HG03196 (cell line): ENCODE measurements around the gene SLC7A11.
"Not testable (repeated sequence)": the region's sequence is repeated elsewhere in the genome, so short reads cannot be mapped to it uniquely, and the experiment has no call there.

Experiments
- ATAC-seq: cut with Tn5 transposase; IDR thresholded peaks from one replicate; pipeline ENCODE4 v1.9.1; 2021; ENCODE audit not compliant: unreplicated experiment

SLC7A11 gene

DNA sequence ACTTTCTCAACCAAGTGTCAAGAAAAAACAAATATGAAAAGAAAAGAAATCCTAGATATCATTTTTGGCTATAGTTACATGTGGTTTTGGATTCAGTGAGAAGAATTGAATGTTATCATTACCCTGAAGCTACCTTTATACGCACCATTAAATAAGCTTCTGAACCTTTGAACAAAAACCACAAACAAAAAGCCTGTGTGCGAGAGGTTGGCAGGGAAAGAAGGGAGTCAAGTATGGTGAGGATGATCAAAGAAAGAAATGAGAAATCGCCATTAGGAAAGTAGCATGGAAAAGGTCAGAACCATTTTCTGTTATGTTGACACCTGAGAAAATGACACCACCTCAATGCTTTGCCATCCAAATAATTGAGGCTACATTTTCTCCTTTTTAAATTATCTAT is 1.2 kb upstream of the SLC7A11 start:
- ATAC-seq = no peak

DNA sequence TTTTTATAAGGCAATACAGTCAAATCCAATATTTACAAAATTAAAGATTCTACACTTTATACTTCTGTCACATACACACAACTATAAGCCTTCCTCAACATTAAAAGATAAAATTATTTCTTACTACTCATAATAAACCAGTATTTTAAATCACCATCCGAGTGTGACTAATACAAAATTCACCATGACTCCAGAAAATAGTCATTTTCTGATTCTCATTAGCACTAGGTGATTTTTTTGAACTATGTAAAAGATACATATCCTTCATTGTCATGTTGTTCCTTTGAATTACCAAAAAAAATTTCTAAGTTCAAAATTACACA is 646 bp upstream of the SLC7A11 start:
- ATAC-seq = no peak

DNA sequence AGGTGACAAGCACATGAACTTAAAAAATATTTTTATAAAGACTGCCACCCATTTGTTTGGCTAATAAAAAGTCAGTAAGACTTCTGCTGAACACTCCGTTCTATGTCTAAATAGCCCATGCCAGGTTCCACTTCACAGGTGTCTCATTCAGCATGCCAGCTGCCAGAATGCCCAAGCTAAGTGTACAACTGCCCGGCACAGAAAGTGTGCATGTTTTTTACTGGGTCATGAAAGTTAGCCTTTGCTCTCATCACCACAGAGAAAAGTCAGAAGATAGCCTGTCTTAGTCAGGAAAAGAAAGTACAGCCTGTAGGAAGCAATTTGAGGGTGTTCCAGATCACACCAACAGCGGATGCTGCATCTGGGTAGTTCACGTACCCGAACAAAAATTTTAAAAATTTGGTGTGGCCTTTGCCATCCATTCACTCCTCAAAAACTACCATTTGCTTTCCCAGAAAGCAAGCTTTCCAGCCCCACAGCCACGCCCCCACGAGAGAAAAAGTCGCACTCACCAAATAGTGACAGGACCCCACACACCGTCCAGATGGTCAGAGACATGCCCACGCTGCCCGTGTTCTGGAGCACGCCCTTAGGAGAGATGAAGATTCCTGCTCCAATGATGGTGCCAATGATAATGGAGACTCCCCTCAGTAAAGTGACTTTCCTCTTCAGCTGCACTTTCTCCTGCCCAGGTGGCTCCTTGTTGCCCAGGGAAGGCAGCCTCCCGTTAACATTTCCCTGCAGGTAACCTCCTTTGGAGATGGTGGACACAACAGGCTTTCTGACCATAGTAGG is 671 bp downstream of the SLC7A11 start:
- ATAC-seq = no peak

DNA sequence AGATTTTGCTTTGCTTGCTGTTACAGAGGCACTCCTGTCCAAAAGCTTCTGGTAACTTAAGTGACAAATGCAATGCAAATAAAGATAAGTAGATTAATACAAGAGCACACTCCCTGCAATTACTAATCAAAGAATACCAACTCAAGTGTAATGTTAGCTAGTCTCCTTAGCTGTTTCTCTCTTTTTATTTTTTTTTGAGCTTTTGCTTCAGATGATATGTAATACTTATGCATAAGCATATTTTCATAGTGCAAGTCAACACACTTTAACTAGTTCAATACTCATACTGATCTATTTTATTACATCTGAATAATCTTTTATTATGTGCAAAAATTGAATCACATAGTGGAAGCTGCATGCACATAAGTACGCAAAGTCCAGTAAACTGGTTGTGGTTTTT is 2.7 kb downstream of the SLC7A11 start:
- ATAC-seq = no peak

DNA sequence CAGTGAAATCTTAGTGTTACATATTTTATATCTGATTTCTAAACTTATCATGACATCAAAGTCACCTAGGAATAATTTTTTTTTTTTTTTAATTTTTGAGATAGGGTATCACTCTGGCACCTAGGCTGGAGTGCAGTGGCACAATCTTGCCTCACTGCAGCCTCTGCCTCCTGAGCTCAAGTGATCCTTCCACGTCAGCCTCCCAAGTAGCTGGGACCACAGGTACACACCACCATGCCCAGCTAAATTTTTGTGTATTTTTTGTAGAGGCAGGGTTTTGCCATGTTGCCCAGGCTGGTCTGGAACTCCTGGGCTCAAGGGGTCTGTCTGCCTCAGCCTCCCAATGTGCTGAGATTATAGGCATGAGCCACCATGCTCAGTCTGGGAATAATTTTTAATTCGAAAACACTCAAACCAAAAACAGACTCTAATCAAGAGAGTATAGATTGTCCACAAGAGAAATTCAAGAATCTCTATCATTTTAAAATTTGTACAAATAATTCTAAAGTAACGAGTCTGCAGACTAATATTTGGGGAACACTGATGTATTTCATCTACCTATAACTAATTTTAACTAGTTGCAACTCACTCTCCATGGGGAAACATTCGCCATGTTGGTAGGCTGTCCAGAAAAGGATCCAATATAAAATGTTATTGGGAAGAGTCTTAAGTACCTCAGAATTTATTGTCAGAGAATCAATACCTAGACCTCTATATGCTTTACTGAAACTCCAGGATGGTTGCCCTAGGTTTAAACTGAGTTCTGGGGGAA is 3.4 kb downstream of the SLC7A11 start:
- ATAC-seq = no peak

DNA sequence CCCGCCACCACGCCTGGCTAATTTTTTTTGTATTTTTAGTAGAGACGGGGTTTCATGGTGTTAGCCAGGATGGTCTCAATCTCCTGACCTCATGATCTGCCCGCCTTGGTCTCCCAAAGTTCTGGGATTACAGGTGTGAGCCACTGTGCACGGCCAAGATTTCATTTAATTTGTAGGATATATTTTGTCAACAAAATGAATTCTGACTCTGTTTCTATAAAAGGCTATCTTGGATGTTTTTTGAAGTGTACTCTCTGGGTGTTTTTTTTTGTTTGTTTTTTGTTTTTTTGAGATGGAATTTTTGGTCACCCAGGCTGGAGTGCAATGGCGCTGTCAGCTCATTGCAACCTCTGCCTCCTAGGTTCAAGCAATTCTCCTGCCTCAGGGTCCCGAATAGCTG is 5.0 kb downstream of the SLC7A11 start:
- not testable (repeated sequence) for ATAC-seq

DNA sequence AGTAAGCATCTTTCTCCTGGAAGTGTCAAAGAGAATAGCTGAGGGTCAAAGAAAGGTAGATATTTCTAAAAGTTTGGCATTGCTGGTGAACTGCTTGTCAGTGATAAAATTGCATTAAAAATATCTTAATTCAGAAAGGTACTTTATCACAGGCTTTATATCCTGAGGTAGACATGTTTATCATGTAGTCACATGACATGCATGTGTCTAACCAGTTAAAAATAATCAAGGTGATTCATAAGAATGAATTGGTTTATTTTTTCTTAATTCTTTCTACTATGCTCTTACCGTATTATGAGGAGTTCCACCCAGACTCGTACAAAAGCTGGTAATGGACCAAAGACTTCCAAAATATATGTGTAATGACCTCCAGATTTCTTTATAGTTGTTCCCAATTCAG is 6.1 kb downstream of the SLC7A11 start:
- ATAC-seq = no peak

DNA sequence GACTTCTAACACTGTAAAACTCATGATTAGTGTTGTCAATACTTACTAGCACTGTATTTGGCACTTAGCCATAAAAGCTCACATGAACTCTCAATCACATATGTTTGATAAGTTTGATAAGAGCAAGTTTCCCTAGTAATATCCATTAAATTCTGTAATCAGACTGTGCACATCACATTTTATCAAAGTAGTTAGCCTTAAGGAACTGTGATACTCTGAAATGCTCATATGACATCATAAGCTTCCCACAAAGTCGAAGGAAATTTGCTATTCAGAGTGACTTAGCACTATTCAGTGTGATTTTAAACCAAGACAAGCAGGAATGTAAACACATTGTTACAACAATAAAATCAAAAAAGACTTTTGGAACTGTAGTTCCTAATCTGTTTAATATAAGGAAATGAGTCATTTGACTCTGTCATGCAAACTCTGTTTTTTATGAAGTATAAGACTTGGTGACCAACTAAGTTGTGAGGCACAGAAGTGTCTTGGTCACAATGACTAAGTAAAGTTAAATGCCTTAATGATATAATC is 6.7 kb downstream of the SLC7A11 start:
- peak; percentile 51 for ATAC-seq

DNA sequence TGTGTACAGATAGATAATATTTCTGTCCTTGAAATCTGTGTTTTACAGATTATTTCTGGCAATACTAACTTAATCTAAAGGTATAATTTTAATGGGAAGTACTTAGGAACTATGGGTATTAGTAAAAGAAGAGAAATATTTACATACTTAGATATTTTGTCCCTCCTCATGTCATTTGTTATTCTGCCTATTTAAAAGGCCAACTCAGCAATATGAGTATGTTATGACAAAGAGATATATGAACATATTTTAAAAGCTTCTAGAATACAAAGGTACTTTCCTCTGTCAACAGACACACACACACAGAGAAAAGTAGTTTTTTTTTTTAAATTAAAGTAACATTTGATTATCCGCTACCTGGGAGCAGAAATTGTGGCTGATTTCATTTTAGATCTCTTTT is 7.9 kb downstream of the SLC7A11 start:
- no peak for ATAC-seq

DNA sequence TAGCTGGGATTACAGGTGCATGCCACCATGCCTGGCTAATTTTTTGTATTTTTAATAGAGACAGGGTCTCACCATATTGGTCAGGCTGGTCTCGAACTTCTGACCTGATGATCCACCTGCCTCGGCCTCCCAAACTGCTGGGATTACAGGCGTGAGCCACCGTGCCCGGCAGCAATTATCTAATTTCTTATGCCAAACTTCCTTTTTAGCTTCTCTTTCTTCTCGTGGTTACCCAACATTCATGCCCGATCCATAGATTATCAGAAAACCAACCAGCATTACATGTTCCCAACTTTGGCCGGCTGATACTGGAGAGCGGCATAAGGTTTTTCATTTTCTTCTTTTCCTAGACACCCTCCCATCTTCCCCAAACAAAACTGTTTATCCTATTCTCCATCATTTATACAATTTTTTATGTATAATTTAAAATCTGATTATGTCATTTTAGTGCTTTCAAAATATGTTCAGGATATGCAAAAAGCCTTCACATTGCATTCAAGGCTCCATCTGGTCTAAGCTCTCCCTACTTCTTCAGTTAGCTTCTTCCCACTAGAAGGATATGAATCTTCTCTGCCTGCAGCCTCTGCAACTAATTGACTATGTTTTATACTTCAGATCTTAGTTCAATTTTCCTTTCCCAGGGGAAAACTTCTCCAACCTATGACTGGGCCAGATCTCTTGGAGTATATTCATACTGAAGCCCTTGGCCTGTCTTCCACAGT is 8.7 kb downstream of the SLC7A11 start:
- no peak for ATAC-seq

DNA sequence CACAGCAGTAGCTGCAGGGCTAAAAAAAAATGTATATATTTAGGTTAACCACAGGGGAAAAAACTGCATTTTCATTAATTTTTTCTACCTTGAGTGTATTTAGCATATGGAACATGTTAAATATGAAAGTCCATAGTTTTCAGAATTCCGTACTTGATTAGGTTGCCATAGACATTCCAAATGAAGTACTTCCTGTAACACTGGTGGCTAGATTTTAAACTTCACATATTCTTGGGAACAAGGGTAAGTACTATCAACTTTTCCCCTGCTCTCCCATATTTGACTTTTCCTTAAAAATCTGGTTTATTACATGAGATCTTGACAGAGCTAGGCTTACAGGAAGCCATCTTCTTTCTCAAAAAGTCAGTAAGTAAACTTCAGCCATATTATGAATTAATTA is 9.8 kb downstream of the SLC7A11 start:
- ATAC-seq = no peak

DNA sequence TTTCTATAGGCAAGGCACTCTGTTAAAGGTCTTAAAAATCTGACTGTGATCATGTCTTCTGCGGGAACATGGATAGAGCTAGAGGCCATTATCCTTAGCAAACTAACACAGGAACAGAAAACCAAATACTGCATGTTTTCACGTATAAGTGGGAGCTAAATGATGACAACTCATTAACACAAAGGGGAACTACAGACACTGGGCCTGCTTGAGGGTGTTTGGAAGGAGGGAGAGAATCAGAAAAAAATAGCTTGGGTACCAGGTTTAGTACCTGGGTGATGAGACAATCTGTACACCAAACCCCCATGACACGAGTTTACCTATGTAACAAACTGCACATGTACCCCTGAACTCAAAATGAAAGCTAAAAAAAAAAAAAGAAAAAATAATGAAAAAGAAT is 12.1 kb downstream of the SLC7A11 start:
- ATAC-seq = no peak

DNA sequence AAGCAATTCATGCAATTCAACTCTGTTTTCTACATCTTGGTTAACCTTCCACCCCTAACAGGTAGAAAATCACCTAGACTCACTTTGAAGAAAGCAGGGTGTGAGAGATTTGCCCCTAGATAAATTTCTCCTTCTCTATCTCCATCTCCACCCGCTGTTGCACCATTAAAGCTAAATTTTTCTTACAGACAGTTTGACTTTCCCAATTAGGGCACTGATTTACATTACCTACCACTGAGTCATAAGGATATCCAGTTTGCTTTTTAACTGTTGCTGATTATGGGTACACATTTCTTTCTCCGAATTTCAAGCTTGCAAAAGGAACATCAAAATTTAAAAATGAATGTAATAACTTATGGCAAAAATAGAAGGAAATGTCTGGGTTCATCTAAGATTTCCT is 13.0 kb downstream of the SLC7A11 start:
- no peak for ATAC-seq

DNA sequence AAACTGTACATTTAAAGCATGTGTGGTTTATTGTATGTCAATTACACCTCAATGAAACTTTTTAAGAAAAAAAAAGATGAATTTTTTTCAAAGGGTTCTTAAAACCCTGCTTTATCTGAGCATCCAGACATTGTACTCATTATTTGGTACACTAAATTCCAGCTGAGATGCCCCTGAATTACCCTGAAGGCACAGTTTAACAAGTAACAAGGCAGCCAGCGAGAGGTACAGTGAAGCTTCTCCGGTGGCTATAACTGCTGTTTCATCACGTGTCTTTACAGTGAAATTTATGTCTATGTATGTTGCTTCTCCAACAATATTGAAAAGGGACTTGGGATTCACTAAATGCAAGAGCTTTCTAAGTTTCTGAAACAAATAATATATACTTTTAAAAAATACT is 15.8 kb downstream of the SLC7A11 start:
- no peak for ATAC-seq

DNA sequence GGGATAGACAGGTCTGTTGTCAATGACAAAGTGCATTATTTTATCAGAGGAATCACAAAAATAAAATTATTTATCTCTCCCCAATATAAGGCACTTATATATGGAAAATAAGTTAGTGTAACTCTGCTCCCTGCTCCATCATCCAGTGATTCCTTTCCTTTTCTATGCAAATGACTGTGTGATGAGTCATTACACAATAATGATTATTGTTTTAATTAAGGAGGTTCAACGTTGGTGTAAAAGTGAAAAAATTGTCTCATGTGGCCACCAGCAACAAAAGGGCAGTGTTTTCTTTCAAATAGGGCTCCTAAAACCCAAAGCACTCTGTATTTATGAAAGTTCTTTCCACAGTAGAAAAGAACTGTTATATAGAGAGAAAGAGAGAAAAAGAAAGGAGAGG is 16.7 kb downstream of the SLC7A11 start:
- no peak for ATAC-seq

DNA sequence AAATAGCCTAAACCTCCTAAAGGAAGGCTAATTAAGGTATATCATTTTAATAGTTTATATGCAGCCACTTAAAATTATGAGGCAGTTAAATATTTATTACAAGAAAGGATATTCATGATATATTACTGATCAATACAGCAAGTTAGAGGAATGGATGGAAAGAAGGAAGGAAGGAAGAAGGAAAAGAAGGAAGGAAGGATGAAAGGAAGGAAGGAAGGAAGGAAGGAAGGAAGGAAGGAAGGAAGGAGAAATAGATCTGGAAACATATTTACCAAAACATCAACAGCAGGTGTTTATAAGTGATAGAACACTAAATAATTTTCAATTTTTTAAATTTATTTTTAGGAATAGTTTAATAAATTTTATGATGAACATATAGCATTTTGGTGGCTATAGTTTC is 17.5 kb downstream of the SLC7A11 start:
- no peak for ATAC-seq

DNA sequence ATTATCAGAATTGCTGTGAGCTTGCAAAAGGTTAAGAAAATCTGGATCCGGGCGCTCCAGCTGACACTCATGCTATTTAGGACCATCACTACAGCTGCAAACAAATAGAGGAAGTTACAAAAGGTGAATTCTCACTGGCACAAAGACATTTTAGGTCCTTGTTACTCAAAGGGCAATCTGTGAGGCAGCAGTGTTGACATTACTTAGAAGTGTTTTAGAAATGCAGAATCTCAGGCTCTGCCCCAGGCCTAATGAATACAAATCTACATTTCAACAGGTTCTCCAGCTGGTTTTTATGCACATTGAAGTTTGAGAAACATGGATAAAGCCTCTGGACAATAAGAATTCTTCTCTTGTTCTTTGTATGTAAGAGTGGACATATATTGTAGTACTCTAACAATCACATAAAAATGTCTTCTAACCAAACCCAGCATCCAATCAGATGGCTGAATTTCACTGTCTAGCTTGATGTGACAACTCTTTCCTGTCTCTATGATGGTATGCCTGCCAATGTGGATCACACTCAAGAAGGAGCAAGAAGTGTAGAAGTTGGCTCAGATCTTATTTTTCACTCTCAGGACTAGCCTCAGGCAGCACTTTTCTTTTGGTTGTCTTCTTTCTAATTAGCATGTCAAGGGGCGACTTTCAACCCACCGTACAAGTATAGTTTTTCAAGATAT is 18.8 kb downstream of the SLC7A11 start:
- no peak for ATAC-seq

DNA sequence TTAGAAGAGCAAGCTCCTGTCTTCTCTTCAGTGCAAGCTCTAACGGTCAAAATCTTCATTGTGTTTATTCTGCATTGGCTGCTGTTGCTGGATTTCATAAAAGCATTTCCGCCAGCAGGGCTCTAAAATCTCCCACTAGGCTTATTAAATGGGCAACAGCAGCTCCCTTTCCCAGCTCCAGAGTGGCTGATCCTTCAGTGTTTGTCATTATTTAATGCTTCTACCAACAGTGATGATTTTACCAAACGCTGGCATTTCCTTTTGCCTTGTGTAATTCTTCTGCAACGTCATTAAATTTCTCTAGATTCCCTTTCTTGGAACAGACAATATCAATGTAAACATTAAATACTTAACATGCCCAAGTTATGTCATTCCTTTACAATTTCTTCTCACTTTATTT is 20.1 kb downstream of the SLC7A11 start:
- no peak for ATAC-seq

DNA sequence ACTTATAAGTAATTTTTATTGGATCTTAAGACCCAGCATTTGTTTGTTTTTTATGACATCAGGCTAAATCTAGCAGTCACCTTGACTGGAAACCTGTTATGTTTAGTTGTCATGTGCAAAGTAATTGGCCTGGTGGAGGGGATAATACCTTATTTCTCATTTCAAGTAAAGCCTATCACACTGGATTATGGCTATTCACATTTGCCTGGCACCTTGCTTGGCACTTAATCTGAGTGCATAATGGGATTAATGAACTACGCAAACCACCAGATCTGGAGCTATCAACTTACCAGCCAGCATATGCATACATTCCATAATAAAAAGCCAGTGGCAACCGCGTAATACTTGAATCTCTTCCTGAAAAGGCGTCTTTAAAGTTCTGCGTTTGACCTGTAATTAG is 23.2 kb downstream of the SLC7A11 start:
- ATAC-seq = no peak

DNA sequence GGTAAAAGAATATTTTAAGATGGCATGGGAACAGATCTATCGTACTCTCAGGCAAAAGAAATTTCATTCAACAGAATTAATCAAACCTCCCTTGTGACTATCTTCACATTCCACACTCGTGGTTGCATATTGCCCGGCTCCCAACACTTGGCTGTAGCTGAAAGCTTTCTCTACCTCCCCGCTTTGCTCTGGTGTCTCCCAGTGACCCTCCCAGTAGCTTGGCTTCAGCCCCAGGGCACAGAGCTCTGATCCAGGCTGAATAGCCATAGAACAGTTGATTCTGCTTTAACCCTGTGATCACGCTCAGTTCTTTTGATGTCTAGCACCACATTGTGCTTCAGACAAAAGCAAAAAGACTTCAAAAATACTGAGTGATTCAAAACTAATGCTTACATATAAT is 24.6 kb downstream of the SLC7A11 start:
- no peak for ATAC-seq

DNA sequence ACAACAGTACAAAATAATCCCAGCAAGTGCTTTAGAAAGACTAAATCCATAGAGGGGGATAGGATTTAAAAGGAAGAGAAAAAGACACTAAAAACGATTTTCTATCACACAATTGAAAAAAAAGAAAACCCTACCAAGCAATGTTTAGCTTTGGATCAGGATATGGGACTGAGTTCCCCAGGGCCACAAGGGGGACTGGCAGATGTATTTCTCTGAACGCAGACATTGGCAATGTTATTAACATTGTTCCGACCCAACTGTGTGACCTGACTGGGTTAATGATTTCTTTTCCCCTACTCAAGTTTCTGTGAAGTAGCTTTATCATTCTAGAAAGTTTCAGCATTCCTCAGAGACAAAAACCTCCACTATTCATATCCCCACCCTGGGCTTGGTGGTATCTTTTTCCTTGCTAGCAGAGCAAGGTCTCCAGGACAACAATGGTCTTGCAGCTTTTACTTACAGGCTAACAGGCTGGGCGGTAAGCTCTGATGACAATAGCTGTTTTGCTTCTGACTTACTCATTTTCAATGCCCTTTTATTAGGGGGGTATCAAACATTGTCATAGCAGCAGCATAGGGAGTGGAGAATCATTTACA is 25.8 kb downstream of the SLC7A11 start:
- no peak for ATAC-seq
